ENCODE results near the gene PKN2.

PKN2 gene

GRCh38 chr1:88673446-88673845 is 10.6 kb upstream of the PKN2 start:
- no peak overlapping the region for H3K4me3 ChIP-seq (replicated peaks; ENCODE audit: low read depth, low read length)
- TF ChIP-seq, protein P1, sequence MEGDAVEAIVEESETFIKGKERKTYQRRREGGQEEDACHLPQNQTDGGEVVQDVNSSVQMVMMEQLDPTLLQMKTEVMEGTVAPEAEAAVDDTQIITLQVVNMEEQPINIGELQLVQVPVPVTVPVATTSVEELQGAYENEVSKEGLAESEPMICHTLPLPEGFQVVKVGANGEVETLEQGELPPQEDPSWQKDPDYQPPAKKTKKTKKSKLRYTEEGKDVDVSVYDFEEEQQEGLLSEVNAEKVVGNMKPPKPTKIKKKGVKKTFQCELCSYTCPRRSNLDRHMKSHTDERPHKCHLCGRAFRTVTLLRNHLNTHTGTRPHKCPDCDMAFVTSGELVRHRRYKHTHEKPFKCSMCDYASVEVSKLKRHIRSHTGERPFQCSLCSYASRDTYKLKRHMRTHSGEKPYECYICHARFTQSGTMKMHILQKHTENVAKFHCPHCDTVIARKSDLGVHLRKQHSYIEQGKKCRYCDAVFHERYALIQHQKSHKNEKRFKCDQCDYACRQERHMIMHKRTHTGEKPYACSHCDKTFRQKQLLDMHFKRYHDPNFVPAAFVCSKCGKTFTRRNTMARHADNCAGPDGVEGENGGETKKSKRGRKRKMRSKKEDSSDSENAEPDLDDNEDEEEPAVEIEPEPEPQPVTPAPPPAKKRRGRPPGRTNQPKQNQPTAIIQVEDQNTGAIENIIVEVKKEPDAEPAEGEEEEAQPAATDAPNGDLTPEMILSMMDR (IDR thresholded peaks at IDR 0.05; ENCODE audit: low read depth, low read length, missing control alignments) = no peak
- DNase-seq (ENCODE audit: extremely low read depth, low read depth) = no peak

DNA sequence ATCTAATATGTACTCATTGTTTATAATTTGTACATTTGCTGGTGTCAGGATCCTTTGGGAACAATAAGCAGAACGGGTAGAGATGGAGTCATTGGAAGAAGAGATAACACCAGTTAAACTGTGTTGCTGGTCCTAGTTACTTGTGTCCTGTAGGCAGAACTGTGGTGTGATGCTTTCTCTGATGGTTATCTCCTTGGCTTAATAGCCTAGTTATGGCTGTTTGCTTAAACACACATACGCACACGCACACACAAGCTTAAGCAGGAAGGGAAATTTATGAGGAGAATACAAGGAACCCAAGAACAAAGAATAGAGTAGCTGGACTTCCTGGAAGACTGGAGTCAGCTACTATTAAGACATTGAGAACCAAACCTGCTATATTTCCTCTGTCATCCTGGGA is 5.7 kb upstream of the PKN2 start:
- TF ChIP-seq, protein P1 (IDR thresholded peaks at IDR 0.05; ENCODE audit: low read depth, low read length, missing control alignments) = no peak
- DNase-seq (ENCODE audit: extremely low read depth, low read depth) = no peak
- no peak overlapping the region for H3K4me3 ChIP-seq (replicated peaks; ENCODE audit: low read depth, low read length)

- TF ChIP-seq, protein P1 (IDR thresholded peaks at IDR 0.05; ENCODE audit: low read depth, low read length, missing control alignments) = no peak
- no peak overlapping the region for H3K4me3 ChIP-seq (replicated peaks; ENCODE audit: low read depth, low read length)
- DNase-seq (ENCODE audit: extremely low read depth, low read depth) = no peak
Measured at GRCh38 chr1:88680471-88680870, 3.6 kb upstream of the PKN2 start.

GRCh38 chr1:88680911-88681622 is 3.0 kb upstream of the PKN2 start:
- H3K4me3 ChIP-seq (replicated peaks; ENCODE audit: low read depth, low read length) = no peak overlapping the region
- DNase-seq (ENCODE audit: extremely low read depth, low read depth) = no peak
- TF ChIP-seq, protein P1 (IDR thresholded peaks at IDR 0.05; ENCODE audit: low read depth, low read length, missing control alignments) = no peak

DNA sequence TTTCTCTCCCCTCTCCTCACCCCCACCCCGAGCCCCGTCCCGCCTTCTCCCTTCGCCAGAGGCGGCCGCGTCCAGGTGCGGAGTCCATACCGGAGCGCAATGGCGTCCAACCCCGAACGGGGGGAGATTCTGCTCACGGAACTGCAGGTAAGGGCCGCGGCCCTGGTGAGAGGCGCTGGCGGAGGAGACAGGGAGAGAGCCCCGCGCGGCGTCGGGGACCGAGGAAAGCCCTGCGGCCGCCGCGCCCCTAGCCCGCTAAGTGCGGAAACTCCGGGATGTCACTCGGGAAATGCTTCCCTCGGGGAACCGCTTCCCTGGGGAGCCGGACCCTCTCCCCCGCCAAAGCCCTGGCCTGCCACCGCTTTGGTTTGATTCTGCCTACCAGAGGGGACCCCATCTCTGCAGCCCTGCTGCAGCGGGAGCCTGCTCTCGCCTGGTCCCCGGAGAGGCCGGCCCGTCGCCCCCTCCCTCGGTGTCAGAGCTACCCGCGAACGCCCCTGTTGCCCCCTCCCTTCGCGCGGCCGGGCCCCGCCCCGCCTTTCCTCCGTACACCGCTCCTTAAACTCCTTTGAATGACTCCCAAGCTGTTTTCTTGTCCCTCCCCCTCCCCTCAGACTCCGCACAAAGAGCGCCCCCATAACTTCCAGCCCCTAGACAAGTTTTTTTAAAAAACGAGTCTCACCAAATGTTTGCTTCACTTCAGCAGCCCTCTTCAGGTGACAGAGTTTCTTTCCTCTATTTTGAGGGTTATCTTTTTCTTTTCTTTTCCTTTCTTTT is 597 bp downstream of the PKN2 start:
- TF ChIP-seq, protein P1 (IDR thresholded peaks at IDR 0.05; ENCODE audit: low read depth, low read length, missing control alignments) = no peak
- peak overlapping the region; percentile 80 for H3K4me3 ChIP-seq (replicated peaks; ENCODE audit: low read depth, low read length)
- peak; percentile 36 for DNase-seq (ENCODE audit: extremely low read depth, low read depth)

GRCh38 chr1:88685259-88685620 is 1.2 kb downstream of the PKN2 start:
- DNase-seq (ENCODE audit: extremely low read depth, low read depth) = no peak
- peak overlapping the region; percentile 80 for H3K4me3 ChIP-seq (replicated peaks; ENCODE audit: low read depth, low read length)
- TF ChIP-seq, protein P1 (IDR thresholded peaks at IDR 0.05; ENCODE audit: low read depth, low read length, missing control alignments) = no peak
